Liver (tissue), 3 donors: ENCODE results near the gene COPZ2.

Experiments used
- GABPA ChIP-seq, 2 donors: IDR thresholded peaks in 1 of 2; conservative IDR thresholded peaks in 1 of 2; 2 replicates each; pipeline ENCODE4 v1.6.1; 2016; ENCODE audit warnings: antibody characterized with exemption in 2 of 2, mild to moderate bottlenecking in 1 of 2, moderate library complexity in 1 of 2
- JUND ChIP-seq, 2 donors: IDR thresholded peaks; 2 replicates each; pipeline ENCODE4 v1.6.1; 2016; ENCODE audit warnings: antibody characterized with exemption in 2 of 2
- RAD21 ChIP-seq, 2 donors: IDR thresholded peaks; 2 replicates each; pipeline ENCODE4 v1.6.1; 2016; ENCODE audit warnings: antibody characterized with exemption in 2 of 2, mild to moderate bottlenecking in 2 of 2
- SP1 ChIP-seq: IDR thresholded peaks from 2 replicates; pipeline ENCODE4 v1.6.1; 2018; ENCODE audit warnings: antibody characterized with exemption, mild to moderate bottlenecking
- TAF1 ChIP-seq: conservative IDR thresholded peaks from 2 replicates; pipeline ENCODE4 v1.6.1; 2016; ENCODE audit warnings: antibody characterized with exemption, mild to moderate bottlenecking
- TF ChIP-seq, protein P1 (sequence below): fragments of 150-350 bp; IDR thresholded peaks from 2 replicates; pipeline ENCODE4 v1.5.1; 2017; ENCODE audit warnings: improper control_type of control experiment, low read depth, low read length; ENCODE audit not compliant: missing input control
- TF ChIP-seq, protein P2 (sequence below): IDR thresholded peaks from 2 replicates; pipeline ENCODE4 v1.6.1; 2016; ENCODE audit warnings: antibody characterized with exemption, mild to moderate bottlenecking
- donor health status: healthy.
- donor health status: healthy.

DNA sequence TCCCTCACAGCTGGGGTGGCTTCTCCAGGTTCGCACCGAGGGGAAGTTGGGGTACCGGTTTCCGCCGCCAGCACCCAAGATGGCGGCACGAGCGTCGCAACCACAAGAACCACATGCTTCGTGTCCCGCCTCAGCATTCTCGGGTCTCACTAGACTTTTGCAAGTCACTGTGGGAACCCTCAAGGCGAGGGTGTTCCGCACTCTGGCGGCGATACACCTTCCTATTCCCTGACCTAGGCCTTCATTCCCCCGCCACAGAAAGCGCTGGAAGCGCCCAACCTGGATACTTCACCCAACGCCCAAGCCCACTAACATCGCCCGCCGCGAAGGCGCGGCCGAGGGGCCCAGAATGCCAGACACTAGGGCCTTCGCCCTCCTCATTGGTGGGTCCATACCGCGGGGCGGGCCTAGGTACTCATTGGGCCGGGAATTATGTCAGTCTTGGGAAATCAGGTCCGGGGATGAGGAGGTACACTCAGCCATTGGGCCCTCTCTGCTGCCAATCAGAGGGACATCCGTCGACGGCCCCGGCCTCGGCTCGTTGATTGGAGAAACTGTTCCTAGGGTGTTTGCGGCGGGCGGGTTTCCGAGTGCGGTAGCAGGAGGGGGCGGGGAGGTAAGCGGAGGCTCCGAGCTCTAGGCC lies 10.3 kb upstream of the COPZ2 start, which contains the start of gene NFE2L1:
- TF ChIP-seq SP1 (peak; percentile 84), RAD21 (IDR thresholded peaks at IDR 0.05) (no peak), JUND (IDR thresholded peaks at IDR 0.05) (peak; percentile 20 to 52), TAF1 (peak; percentile 89), GABPA (IDR thresholded peaks at IDR 0.05 in 1 of 2, conservative IDR thresholded peaks at IDR 0.05 in 1 of 2) (peak; percentile 53 to 86)
- TF ChIP-seq, protein P1, sequence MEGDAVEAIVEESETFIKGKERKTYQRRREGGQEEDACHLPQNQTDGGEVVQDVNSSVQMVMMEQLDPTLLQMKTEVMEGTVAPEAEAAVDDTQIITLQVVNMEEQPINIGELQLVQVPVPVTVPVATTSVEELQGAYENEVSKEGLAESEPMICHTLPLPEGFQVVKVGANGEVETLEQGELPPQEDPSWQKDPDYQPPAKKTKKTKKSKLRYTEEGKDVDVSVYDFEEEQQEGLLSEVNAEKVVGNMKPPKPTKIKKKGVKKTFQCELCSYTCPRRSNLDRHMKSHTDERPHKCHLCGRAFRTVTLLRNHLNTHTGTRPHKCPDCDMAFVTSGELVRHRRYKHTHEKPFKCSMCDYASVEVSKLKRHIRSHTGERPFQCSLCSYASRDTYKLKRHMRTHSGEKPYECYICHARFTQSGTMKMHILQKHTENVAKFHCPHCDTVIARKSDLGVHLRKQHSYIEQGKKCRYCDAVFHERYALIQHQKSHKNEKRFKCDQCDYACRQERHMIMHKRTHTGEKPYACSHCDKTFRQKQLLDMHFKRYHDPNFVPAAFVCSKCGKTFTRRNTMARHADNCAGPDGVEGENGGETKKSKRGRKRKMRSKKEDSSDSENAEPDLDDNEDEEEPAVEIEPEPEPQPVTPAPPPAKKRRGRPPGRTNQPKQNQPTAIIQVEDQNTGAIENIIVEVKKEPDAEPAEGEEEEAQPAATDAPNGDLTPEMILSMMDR = no peak
- TF ChIP-seq, protein P2, sequence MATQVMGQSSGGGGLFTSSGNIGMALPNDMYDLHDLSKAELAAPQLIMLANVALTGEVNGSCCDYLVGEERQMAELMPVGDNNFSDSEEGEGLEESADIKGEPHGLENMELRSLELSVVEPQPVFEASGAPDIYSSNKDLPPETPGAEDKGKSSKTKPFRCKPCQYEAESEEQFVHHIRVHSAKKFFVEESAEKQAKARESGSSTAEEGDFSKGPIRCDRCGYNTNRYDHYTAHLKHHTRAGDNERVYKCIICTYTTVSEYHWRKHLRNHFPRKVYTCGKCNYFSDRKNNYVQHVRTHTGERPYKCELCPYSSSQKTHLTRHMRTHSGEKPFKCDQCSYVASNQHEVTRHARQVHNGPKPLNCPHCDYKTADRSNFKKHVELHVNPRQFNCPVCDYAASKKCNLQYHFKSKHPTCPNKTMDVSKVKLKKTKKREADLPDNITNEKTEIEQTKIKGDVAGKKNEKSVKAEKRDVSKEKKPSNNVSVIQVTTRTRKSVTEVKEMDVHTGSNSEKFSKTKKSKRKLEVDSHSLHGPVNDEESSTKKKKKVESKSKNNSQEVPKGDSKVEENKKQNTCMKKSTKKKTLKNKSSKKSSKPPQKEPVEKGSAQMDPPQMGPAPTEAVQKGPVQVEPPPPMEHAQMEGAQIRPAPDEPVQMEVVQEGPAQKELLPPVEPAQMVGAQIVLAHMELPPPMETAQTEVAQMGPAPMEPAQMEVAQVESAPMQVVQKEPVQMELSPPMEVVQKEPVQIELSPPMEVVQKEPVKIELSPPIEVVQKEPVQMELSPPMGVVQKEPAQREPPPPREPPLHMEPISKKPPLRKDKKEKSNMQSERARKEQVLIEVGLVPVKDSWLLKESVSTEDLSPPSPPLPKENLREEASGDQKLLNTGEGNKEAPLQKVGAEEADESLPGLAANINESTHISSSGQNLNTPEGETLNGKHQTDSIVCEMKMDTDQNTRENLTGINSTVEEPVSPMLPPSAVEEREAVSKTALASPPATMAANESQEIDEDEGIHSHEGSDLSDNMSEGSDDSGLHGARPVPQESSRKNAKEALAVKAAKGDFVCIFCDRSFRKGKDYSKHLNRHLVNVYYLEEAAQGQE = peak; percentile 84
